Measurements from ENCODE around the gene GALNT17. TPM values are rescaled to one million over a fixed set of nuclear protein-coding genes. Genes with fewer than 3 reads are reported as not detected.

Gene GALNT17
- total RNA-seq, 2 experiments from 2014 or later, result not detected

DNA sequence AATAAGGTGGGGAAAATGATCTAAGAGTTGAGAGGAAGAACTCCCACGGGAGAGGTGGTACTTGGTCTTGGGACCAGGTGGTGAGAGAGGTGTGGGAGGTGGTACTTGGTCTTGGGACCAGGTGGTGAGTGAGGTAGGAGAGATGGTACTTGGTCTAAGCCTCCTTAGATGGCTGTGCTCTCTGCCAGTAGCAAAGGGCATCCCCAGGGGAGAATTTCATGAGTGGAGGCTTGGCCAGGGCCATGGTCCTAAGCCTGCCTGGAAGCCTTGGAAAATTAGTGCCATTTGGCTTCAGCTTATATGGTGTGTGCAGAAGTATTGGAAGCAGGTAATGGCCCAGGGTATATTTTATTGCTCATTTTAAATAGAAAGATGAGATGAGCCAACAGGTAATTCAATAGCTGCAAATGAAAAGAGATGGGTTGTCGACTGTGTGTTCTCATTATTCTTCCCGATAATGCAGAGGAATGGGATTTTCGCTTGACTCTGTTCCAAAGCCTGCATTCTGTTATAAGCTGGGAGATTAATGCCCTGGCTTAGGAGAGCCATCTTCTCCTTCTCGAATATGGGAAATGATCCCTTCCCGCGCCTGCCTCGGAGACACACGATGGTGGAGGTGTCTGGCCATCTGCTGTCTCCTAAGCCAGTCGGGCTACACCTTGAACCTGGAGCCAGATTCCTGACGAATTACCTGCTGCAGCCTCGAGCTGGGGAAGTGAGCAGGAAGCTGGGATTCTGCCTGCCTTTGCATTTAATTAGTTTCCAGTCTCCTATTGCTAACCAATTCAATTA, 287.8 kb downstream of the GALNT17 start:
- Mint-ChIP-seq H3K9me3 (ENCODE audit: low read depth) (peaks cover 14% of the 10 kb centered on the region), H3K36me3 (ENCODE audit: low read depth) (no peaks in the 10 kb centered on the region), H3K27me3 (no peaks in the 10 kb centered on the region), H3K4me1 (no peaks in the 10 kb centered on the region), H3K27ac (no peak overlapping the region), H3K4me3 (no peak overlapping the region)
- intact Hi-C loops (cut with DNase I, micrococcal nuclease), result no loop called here
- CTCF ChIA-PET, result no interaction called here
- POLR2A ChIA-PET, result no interaction called here
- no peak for DNase-seq
- ATAC-seq, result no peak

GRCh38 chr7:71422104-71422503, 290.2 kb downstream of the GALNT17 start:
- intact Hi-C loops (cut with DNase I, micrococcal nuclease), result no loop called here
- Mint-ChIP-seq H3K9me3 (ENCODE audit: low read depth) (peaks cover 9% of the 10 kb centered on the region), H3K27ac (no peak overlapping the region), H3K27me3 (no peaks in the 10 kb centered on the region), H3K36me3 (ENCODE audit: low read depth) (no peaks in the 10 kb centered on the region), H3K4me3 (no peak overlapping the region), H3K4me1 (no peaks in the 10 kb centered on the region)
- DNase-seq (no peak), ATAC-seq (no peak)
- CTCF ChIA-PET, result no interaction called here
- POLR2A ChIA-PET, result no interaction called here

- DNase-seq (no peak), ATAC-seq (no peak)
- H3K27me3 Mint-ChIP-seq, result no peaks in the 10 kb centered on the region
- no peaks in the 10 kb centered on the region for H3K4me1 Mint-ChIP-seq
- no peaks in the 10 kb centered on the region for H3K36me3 Mint-ChIP-seq (ENCODE audit: low read depth)
- no peak overlapping the region for H3K4me3 Mint-ChIP-seq
- H3K9me3 Mint-ChIP-seq (ENCODE audit: low read depth), result peaks cover 6% of the 10 kb centered on the region
- ChIA-PET POLR2A (no interaction called here), CTCF (no interaction called here)
- no peak overlapping the region for H3K27ac Mint-ChIP-seq
- intact Hi-C loops (cut with DNase I, micrococcal nuclease), result no loop called here
Measured at GRCh38 chr7:71424166-71425035, 292.5 kb downstream of the GALNT17 start.

- Mint-ChIP-seq H3K4me1 (no peaks in the 10 kb centered on the region), H3K27me3 (no peaks in the 10 kb centered on the region), H3K36me3 (ENCODE audit: low read depth) (no peaks in the 10 kb centered on the region), H3K4me3 (no peak overlapping the region), H3K9me3 (ENCODE audit: low read depth) (peaks cover 8% of the 10 kb centered on the region), H3K27ac (no peak overlapping the region)
- intact Hi-C loops (cut with DNase I, micrococcal nuclease), result no loop called here
- ATAC-seq, result no peak
- CTCF ChIA-PET, result no interaction called here
- POLR2A ChIA-PET, result no interaction called here
- DNase-seq, result no peak
Measured at GRCh38 chr7:71429083-71429482, 297.1 kb downstream of the GALNT17 start.

DNA sequence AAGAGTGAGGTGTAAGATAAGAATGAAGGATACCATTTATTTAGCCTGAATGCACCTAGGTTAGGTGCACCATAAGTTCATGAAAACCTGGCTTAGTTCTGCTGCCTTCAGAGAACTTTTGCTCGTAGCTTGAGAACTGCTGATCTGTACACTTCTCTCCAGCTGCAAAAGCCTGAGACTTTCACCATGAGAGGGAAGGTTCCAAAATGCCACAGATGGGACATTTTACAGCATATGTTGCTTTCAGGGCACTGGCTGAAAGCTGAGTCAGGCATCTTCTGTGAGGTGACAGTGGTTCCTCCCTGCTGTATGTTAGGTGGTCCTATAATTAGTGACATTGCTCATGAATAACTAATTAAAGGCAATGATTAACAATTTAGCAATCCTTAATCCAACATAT, 298.3 kb downstream of the GALNT17 start:
- DNase-seq, result no peak
- no peak for ATAC-seq
- no peaks in the 10 kb centered on the region for H3K4me1 Mint-ChIP-seq
- no peaks in the 10 kb centered on the region for H3K36me3 Mint-ChIP-seq (ENCODE audit: low read depth)
- no peak overlapping the region for H3K4me3 Mint-ChIP-seq
- ChIA-PET CTCF (no interaction called here), POLR2A (no interaction called here)
- H3K9me3 Mint-ChIP-seq (ENCODE audit: low read depth), result peaks cover 8% of the 10 kb centered on the region
- H3K27me3 Mint-ChIP-seq, result no peaks in the 10 kb centered on the region
- no peak overlapping the region for H3K27ac Mint-ChIP-seq
- intact Hi-C loops (cut with DNase I, micrococcal nuclease), result no loop called here

DNA sequence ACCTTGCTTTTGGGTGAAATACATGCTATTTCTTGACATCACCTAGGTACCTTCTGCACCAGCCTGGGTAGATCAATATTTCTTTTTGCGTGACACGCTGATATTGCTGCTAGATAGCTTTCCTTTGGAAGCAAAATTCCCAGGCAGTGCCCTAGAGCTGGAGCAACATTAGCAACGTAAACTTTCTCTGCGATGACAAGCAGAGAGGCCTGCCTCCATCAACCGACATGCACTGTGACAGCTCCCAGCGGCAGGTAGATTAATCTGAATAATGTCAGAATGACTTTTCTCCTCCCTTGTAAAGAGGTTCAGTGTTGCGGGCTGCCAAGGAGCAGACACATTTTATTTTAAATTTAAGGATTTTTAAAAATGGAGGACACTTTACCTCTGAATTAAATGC, 307.4 kb downstream of the GALNT17 start:
- Mint-ChIP-seq H3K4me3 (no peak overlapping the region), H3K4me1 (no peaks in the 10 kb centered on the region), H3K27me3 (no peaks in the 10 kb centered on the region), H3K27ac (no peak overlapping the region), H3K36me3 (ENCODE audit: low read depth) (no peaks in the 10 kb centered on the region), H3K9me3 (ENCODE audit: low read depth) (peaks cover 8% of the 10 kb centered on the region)
- no peak for ATAC-seq
- intact Hi-C loops (cut with DNase I, micrococcal nuclease), result no loop called here
- ChIA-PET CTCF (no interaction called here), POLR2A (no interaction called here)
- DNase-seq, result no peak

DNA sequence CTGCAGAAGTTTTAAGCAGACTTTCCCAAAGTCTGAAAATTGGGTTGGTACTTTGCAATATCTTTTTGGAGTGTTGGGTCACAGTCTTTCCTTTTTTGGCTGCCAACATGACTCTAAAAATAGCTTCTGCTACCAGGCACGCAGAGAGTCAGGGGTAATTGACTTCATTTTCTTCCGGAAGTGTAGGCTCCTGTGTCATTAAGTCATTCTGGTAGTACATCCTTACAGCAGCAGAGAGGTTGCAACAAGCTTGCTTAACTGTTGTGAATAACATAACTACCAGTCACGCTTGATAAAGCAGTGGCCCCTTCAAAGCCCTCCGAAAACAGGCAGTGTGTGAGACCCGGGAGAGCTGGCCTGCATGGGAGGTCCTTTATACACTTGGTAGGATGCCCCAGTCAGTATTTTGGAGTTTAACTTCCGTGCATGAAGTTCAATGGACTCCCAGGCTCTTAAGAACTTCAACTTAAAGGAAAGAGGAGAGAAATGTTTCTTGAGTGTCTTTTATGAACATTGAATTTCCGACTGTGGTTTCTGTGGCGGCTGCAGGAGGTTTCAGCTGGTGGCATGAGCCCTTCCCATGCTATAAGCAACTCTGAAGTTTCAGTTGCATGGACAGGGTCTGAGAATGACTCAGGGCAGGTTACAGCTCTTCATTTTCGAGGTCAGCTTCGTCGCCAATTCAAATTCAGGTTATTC, 310.7 kb downstream of the GALNT17 start:
- DNase-seq (no peak), ATAC-seq (no peak)
- no peak overlapping the region for H3K4me3 Mint-ChIP-seq
- no peak overlapping the region for H3K27ac Mint-ChIP-seq
- intact Hi-C loops (cut with DNase I, micrococcal nuclease), result no loop called here
- no peaks in the 10 kb centered on the region for H3K4me1 Mint-ChIP-seq
- peaks cover 8% of the 10 kb centered on the region for H3K9me3 Mint-ChIP-seq (ENCODE audit: low read depth)
- no peaks in the 10 kb centered on the region for H3K36me3 Mint-ChIP-seq (ENCODE audit: low read depth)
- no peaks in the 10 kb centered on the region for H3K27me3 Mint-ChIP-seq
- POLR2A ChIA-PET, result no interaction called here
- CTCF ChIA-PET, result interaction anchor here (0.6 kb wide), 1 partner anchor 14 kb away, joined by 3 read pairs; no protein-coding TSS in a partner anchor

DNA sequence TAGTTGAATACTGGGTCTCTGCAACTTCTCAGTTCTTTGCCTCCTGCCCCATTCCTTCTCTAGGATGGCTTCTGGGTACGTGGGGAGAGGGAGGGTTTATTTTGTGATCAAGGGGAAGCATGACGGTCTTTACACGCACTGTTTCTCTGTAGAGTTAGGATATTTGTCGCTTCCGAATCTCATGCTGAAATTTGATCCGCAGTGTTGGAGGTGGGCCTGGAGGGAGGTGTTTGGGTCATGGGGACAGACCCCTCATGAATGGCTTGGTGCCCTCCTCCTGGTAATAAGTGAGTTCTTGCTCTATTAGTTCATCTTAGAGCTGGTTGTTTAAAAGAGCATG, 311.2 kb downstream of the GALNT17 start:
- Mint-ChIP-seq H3K27me3 (no peaks in the 10 kb centered on the region), H3K9me3 (ENCODE audit: low read depth) (peaks cover 9% of the 10 kb centered on the region), H3K4me3 (no peak overlapping the region), H3K27ac (no peak overlapping the region), H3K36me3 (ENCODE audit: low read depth) (no peaks in the 10 kb centered on the region), H3K4me1 (no peaks in the 10 kb centered on the region)
- DNase-seq (no peak), ATAC-seq (no peak)
- intact Hi-C loops (cut with DNase I, micrococcal nuclease), result no loop called here
- ChIA-PET CTCF (no interaction called here), POLR2A (no interaction called here)

GRCh38 chr7:71444130-71444529, 312.2 kb downstream of the GALNT17 start:
- intact Hi-C loops (cut with DNase I, micrococcal nuclease), result no loop called here
- peaks cover 9% of the 10 kb centered on the region for H3K9me3 Mint-ChIP-seq (ENCODE audit: low read depth)
- POLR2A ChIA-PET, result no interaction called here
- no peaks in the 10 kb centered on the region for H3K4me1 Mint-ChIP-seq
- ATAC-seq, result no peak
- no peak for DNase-seq
- H3K27me3 Mint-ChIP-seq, result no peaks in the 10 kb centered on the region
- H3K36me3 Mint-ChIP-seq (ENCODE audit: low read depth), result no peaks in the 10 kb centered on the region
- CTCF ChIA-PET, result no interaction called here
- no peak overlapping the region for H3K27ac Mint-ChIP-seq
- no peak overlapping the region for H3K4me3 Mint-ChIP-seq

GRCh38 chr7:71453630-71454029, 321.7 kb downstream of the GALNT17 start:
- H3K4me1 Mint-ChIP-seq, result no peaks in the 10 kb centered on the region
- H3K9me3 Mint-ChIP-seq (ENCODE audit: low read depth), result peaks cover 11% of the 10 kb centered on the region
- DNase-seq (no peak), ATAC-seq (no peak)
- intact Hi-C loops (cut with DNase I, micrococcal nuclease), result no loop called here
- H3K36me3 Mint-ChIP-seq (ENCODE audit: low read depth), result no peaks in the 10 kb centered on the region
- no peak overlapping the region for H3K4me3 Mint-ChIP-seq
- ChIA-PET CTCF (no interaction called here), POLR2A (no interaction called here)
- no peaks in the 10 kb centered on the region for H3K27me3 Mint-ChIP-seq
- no peak overlapping the region for H3K27ac Mint-ChIP-seq

DNA sequence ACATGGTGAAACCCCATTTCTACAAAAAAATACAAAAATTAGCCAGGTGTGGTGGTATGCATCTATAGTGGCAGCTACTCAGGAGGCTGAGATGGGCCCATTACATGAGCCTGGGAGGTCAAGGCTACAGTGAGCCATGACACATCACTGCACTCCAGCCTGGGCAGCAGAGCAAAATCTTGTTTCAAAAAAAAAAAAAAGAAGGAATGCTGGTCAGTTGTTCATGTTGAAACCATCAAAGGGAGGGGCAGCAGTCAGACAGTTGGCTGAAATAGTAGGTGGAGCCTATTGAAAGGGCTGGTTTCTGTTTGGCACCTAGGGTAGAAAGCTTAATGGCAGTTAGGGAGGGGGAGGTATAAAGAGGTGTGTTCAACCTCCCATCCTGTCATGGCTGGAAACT, 323.0 kb downstream of the GALNT17 start:
- Mint-ChIP-seq H3K27me3 (no peaks in the 10 kb centered on the region), H3K9me3 (ENCODE audit: low read depth) (peaks cover 11% of the 10 kb centered on the region), H3K4me3 (no peak overlapping the region), H3K4me1 (no peaks in the 10 kb centered on the region), H3K36me3 (ENCODE audit: low read depth) (no peaks in the 10 kb centered on the region), H3K27ac (no peak overlapping the region)
- intact Hi-C loops (cut with DNase I, micrococcal nuclease), result no loop called here
- no peak for ATAC-seq
- ChIA-PET POLR2A (no interaction called here), CTCF (no interaction called here)
- DNase-seq, result no peak

DNA sequence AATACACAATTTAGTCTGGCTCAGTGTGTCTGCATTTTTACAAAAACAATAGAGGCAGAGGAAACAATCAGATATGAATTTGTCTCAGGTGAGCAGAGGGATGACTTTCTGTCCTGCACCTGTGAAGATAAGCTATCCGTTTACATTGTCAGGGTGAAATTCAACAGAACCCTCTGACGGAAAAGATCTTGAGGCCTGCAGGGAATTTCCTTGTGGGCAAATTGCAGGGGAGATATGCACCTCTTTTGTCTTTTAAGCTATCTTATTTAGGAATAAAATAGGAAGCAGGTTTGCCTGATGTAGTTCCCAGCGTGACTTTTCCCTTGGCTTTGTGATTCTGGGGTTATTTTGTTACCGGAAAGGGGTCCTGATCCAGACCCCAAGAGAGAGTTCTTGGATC, 325.1 kb downstream of the GALNT17 start:
- POLR2A ChIA-PET, result no interaction called here

More for the DNA sequence above, 325.1 kb downstream of the GALNT17 start:
- Mint-ChIP-seq H3K4me1 (no peaks in the 10 kb centered on the region), H3K36me3 (ENCODE audit: low read depth) (no peaks in the 10 kb centered on the region), H3K9me3 (ENCODE audit: low read depth) (peaks cover 11% of the 10 kb centered on the region), H3K27ac (no peak overlapping the region), H3K27me3 (no peaks in the 10 kb centered on the region), H3K4me3 (no peak overlapping the region)
- intact Hi-C loops (cut with DNase I, micrococcal nuclease), result no loop called here
- CTCF ChIA-PET, result interaction anchor here (0.6 to 0.7 kb wide), 2 partner anchors 15 to 216 kb away, joined by 3 read pairs; no protein-coding TSS in a partner anchor
- ATAC-seq (no peak), DNase-seq (no peak)
